GM23338 (cell line): ENCODE data around the gene OTOGL. TPM values are rescaled to one million over a fixed set of nuclear protein-coding genes. Genes with fewer than 3 reads are reported as not detected.
"Not testable (repeated sequence)": the region's sequence is repeated elsewhere in the genome, so short reads cannot be mapped to it uniquely, and the experiment has no call there.

ENCODE experiments used
- ATAC-seq: fragments of 200-7000 bp; cut with Tn5 transposase; 3 replicates; pipeline ENCODE4 v1.9.1; 2020
- DNase-seq: peaks from one replicate; pipeline ENCODE4 v3.0.0-alpha.2; 2015; ENCODE audit warnings: low spot score
- H2AFZ ChIP-seq: fragments of 200-600 bp; sonication (generic); 2 replicates; pipeline ENCODE4 v1.8.0; 2016; ENCODE audit warnings: antibody characterized with exemption, mild to moderate bottlenecking, moderate library complexity
- H3F3A ChIP-seq: fragments of 200-600 bp; sonication (generic); replicated peaks from 2 replicates; pipeline ENCODE4 v1.8.0; 2017; ENCODE audit warnings: antibody characterized with exemption, mixed run types, low read depth
- H3K27ac ChIP-seq: fragments of 200-600 bp; sonication (generic); 2 replicates; pipeline ENCODE4 v1.6.1; 2016; ENCODE audit warnings: low read depth
- H3K27me3 ChIP-seq: fragments of 200-600 bp; sonication (generic); 2 replicates; pipeline ENCODE4 v1.8.0; 2016; ENCODE audit warnings: mild to moderate bottlenecking, mixed run types, moderate library complexity; ENCODE audit not compliant: insufficient read depth
- H3K36me3 ChIP-seq: fragments of 200-600 bp; sonication (generic); 2 replicates; pipeline ENCODE4 v1.8.0; 2016; ENCODE audit warnings: mild to moderate bottlenecking; ENCODE audit not compliant: insufficient read depth
- H3K4me1 ChIP-seq: fragments of 200-600 bp; sonication (generic); 2 replicates; pipeline ENCODE4 v1.8.0; 2016; ENCODE audit warnings: mild to moderate bottlenecking, moderate library complexity; ENCODE audit not compliant: insufficient read depth
- H3K4me2 ChIP-seq: fragments of 200-600 bp; sonication (generic); 2 replicates; pipeline ENCODE4 v1.7.1; 2017; ENCODE audit warnings: mixed run types
- H3K4me3 ChIP-seq: fragments of 200-600 bp; sonication (generic); 2 replicates; pipeline ENCODE4 v1.6.1; 2016; ENCODE audit warnings: mixed run types
- H3K79me2 ChIP-seq: fragments of 200-600 bp; sonication (generic); replicated peaks from 2 replicates; pipeline ENCODE4 v1.8.0; 2017; ENCODE audit warnings: mild to moderate bottlenecking; ENCODE audit not compliant: insufficient read depth
- H3K9me2 ChIP-seq: fragments of 200-600 bp; sonication (generic); 2 replicates; pipeline ENCODE4 v1.8.0; 2017; ENCODE audit not compliant: insufficient read depth
- H4K20me1 ChIP-seq: fragments of 200-600 bp; sonication (generic); replicated peaks from 2 replicates; pipeline ENCODE4 v1.8.0; 2017; ENCODE audit warnings: mild to moderate bottlenecking; ENCODE audit not compliant: insufficient read depth
- H3K27ac Mint-ChIP-seq: 2 replicates; pipeline ENCODE4 v1.8.0; 2020; ENCODE audit warnings: inconsistent platforms, mild to moderate bottlenecking, moderate library complexity, mixed read lengths
- H3K27me3 Mint-ChIP-seq: 3 replicates; pipeline ENCODE4 v1.8.0; 2022; ENCODE audit warnings: low read depth, mild to moderate bottlenecking, moderate library complexity, mixed read lengths, inconsistent platforms; ENCODE audit not compliant: insufficient read depth, poor library complexity
- H3K36me3 Mint-ChIP-seq: 3 replicates; pipeline ENCODE4 v1.8.0; 2021; ENCODE audit warnings: low read depth, mild to moderate bottlenecking, inconsistent platforms, moderate library complexity, mixed read lengths
- H3K4me1 Mint-ChIP-seq: 3 replicates; pipeline ENCODE4 v1.8.0; 2020; ENCODE audit warnings: mild to moderate bottlenecking, inconsistent platforms, mixed read lengths
- H3K4me3 Mint-ChIP-seq: 3 replicates; pipeline ENCODE4 v1.8.0; 2021; ENCODE audit warnings: moderate library complexity, mild to moderate bottlenecking, inconsistent platforms, mixed read lengths
- H3K9me3 Mint-ChIP-seq: 3 replicates; pipeline ENCODE4 v1.8.0; 2020; ENCODE audit warnings: moderate library complexity, mild to moderate bottlenecking, inconsistent platforms, mixed read lengths
- CREB1 ChIP-seq: fragments of 250-450 bp; sonication (Bioruptor Pico); IDR thresholded peaks from 2 replicates; pipeline ENCODE4 v1.5.0; 2020; ENCODE audit warnings: low read depth, mild to moderate bottlenecking, moderate library complexity
- EZH2phosphoT487 ChIP-seq: fragments of 200-600 bp; sonication (generic); IDR thresholded peaks from one replicate; pipeline ENCODE4 v1.8.1; 2018; ENCODE audit warnings: antibody characterized with exemption; ENCODE audit not compliant: unreplicated experiment
- NANOG ChIP-seq: IDR thresholded peaks from 2 replicates; pipeline ENCODE4 v1.6.1; 2016; ENCODE audit warnings: antibody characterized with exemption, borderline replicate concordance
- POLR2AphosphoS5 ChIP-seq: IDR thresholded peaks from 2 replicates; pipeline ENCODE4 v1.6.1; 2016; ENCODE audit warnings: antibody characterized with exemption, low read depth
- STAT1 ChIP-seq: IDR thresholded peaks from one replicate; pipeline ENCODE4 v1.6.1; 2016; ENCODE audit warnings: antibody characterized with exemption; ENCODE audit not compliant: unreplicated experiment
- ZNF331 ChIP-seq: fragments of 250-450 bp; sonication (Bioruptor Pico); IDR thresholded peaks from 2 replicates; pipeline ENCODE4 v1.5.0; 2020; ENCODE audit warnings: low read depth, mild to moderate bottlenecking, moderate library complexity
- polyA plus RNA-seq: library from polyadenylated mRNA; unstranded; fragments of >200 nt; fragmentation: Nextera tagmentation; extraction: Ambion mirVana; gene quantifications from 2 replicates; pipeline ENCODE4 v1.2.1, GENCODE V29; 2016
- total RNA-seq: library from RNA; depleted of rRNA; stranded (reverse); fragments of >200 nt; shearing (Covaris generic); gene quantifications from 2 replicates; pipeline ENCODE4 v1.2.3, GENCODE V29; 2014
- TF ChIP-seq, protein P1 (sequence below): fragments of 250-450 bp; sonication (Bioruptor Pico); IDR thresholded peaks from 2 replicates; pipeline ENCODE4 v1.5.0; 2020; ENCODE audit warnings: mild to moderate bottlenecking, moderate library complexity
- TF ChIP-seq, protein P2 (sequence below): IDR thresholded peaks from one replicate; pipeline ENCODE4 v1.6.1; 2018; ENCODE audit warnings: antibody characterized with exemption; ENCODE audit not compliant: unreplicated experiment

Gene OTOGL
- total and polyA plus RNA-seq, 2 experiments from 2014 or later = 0.36 to 0.66 TPM

DNA sequence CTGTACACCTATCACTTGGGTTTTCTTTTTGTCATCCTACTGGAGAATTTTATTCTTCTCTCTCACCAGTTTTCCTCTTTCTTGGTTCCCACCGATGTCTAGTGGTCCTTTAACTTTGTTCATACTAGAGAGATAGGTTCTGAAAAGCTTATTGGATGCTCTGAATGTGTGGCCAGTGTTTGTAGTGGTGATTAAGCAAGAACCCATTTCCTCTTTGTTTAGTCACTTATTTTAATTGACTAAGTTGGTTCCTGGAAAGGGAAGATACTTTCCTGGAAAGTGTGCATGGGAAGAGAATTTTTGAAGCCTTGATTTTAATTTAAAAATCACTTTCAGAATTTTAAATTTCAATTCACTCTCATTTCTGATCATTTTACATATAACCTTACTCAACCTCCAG is 127.2 kb downstream of the OTOGL start:
- no peak for DNase-seq
- Mint-ChIP-seq H3K27ac (no peak overlapping the region), H3K36me3 (no peaks in the 10 kb centered on the region), H3K4me3 (no peak overlapping the region), H3K4me1 (peaks cover 20% of the 10 kb centered on the region), H3K27me3 (no peaks in the 10 kb centered on the region), H3K9me3 (no peaks in the 10 kb centered on the region)
- H3K27me3 ChIP-seq = no peaks in the 10 kb centered on the region
- no peak overlapping the region for H3K4me2 ChIP-seq
- no peak overlapping the region for H3K27ac ChIP-seq
- H3K79me2 ChIP-seq = no peaks in the 10 kb centered on the region
- H3K36me3 ChIP-seq = no peaks in the 10 kb centered on the region
- H3K9me2 ChIP-seq = no peaks in the 10 kb centered on the region
- TF ChIP-seq POLR2AphosphoS5 (no peak), STAT1 (no peak), EZH2phosphoT487 (no peak), NANOG (no peak), CREB1 (CRISPR knock-in tag) (no peak), ZNF331 (CRISPR knock-in tag) (no peak)
- TF ChIP-seq, protein P1, sequence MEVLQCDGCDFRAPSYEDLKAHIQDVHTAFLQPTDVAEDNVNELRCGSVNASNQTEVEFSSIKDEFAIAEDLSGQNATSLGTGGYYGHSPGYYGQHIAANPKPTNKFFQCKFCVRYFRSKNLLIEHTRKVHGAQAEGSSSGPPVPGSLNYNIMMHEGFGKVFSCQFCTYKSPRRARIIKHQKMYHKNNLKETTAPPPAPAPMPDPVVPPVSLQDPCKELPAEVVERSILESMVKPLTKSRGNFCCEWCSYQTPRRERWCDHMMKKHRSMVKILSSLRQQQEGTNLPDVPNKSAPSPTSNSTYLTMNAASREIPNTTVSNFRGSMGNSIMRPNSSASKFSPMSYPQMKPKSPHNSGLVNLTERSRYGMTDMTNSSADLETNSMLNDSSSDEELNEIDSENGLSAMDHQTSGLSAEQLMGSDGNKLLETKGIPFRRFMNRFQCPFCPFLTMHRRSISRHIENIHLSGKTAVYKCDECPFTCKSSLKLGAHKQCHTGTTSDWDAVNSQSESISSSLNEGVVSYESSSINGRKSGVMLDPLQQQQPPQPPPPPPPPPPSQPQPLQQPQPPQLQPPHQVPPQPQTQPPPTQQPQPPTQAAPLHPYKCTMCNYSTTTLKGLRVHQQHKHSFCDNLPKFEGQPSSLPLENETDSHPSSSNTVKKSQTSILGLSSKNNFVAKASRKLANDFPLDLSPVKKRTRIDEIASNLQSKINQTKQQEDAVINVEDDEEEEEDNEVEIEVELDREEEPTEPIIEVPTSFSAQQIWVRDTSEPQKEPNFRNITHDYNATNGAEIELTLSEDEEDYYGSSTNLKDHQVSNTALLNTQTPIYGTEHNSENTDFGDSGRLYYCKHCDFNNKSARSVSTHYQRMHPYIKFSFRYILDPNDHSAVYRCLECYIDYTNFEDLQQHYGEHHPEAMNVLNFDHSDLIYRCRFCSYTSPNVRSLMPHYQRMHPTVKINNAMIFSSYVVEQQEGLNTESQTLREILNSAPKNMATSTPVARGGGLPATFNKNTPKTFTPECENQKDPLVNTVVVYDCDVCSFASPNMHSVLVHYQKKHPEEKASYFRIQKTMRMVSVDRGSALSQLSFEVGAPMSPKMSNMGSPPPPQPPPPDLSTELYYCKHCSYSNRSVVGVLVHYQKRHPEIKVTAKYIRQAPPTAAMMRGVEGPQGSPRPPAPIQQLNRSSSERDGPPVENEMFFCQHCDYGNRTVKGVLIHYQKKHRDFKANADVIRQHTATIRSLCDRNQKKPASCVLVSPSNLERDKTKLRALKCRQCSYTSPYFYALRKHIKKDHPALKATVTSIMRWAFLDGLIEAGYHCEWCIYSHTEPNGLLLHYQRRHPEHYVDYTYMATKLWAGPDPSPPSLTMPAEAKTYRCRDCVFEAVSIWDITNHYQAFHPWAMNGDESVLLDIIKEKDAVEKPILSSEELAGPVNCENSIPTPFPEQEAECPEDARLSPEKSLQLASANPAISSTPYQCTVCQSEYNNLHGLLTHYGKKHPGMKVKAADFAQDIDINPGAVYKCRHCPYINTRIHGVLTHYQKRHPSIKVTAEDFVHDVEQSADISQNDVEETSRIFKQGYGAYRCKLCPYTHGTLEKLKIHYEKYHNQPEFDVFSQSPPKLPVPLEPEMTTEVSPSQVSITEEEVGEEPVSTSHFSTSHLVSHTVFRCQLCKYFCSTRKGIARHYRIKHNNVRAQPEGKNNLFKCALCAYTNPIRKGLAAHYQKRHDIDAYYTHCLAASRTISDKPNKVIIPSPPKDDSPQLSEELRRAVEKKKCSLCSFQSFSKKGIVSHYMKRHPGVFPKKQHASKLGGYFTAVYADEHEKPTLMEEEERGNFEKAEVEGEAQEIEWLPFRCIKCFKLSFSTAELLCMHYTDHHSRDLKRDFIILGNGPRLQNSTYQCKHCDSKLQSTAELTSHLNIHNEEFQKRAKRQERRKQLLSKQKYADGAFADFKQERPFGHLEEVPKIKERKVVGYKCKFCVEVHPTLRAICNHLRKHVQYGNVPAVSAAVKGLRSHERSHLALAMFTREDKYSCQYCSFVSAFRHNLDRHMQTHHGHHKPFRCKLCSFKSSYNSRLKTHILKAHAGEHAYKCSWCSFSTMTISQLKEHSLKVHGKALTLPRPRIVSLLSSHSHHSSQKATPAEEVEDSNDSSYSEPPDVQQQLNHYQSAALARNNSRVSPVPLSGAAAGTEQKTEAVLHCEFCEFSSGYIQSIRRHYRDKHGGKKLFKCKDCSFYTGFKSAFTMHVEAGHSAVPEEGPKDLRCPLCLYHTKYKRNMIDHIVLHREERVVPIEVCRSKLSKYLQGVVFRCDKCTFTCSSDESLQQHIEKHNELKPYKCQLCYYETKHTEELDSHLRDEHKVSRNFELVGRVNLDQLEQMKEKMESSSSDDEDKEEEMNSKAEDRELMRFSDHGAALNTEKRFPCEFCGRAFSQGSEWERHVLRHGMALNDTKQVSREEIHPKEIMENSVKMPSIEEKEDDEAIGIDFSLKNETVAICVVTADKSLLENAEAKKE (CRISPR knock-in tag) = no peak
- TF ChIP-seq, protein P2, sequence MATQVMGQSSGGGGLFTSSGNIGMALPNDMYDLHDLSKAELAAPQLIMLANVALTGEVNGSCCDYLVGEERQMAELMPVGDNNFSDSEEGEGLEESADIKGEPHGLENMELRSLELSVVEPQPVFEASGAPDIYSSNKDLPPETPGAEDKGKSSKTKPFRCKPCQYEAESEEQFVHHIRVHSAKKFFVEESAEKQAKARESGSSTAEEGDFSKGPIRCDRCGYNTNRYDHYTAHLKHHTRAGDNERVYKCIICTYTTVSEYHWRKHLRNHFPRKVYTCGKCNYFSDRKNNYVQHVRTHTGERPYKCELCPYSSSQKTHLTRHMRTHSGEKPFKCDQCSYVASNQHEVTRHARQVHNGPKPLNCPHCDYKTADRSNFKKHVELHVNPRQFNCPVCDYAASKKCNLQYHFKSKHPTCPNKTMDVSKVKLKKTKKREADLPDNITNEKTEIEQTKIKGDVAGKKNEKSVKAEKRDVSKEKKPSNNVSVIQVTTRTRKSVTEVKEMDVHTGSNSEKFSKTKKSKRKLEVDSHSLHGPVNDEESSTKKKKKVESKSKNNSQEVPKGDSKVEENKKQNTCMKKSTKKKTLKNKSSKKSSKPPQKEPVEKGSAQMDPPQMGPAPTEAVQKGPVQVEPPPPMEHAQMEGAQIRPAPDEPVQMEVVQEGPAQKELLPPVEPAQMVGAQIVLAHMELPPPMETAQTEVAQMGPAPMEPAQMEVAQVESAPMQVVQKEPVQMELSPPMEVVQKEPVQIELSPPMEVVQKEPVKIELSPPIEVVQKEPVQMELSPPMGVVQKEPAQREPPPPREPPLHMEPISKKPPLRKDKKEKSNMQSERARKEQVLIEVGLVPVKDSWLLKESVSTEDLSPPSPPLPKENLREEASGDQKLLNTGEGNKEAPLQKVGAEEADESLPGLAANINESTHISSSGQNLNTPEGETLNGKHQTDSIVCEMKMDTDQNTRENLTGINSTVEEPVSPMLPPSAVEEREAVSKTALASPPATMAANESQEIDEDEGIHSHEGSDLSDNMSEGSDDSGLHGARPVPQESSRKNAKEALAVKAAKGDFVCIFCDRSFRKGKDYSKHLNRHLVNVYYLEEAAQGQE = no peak
- H3K4me1 ChIP-seq = peaks cover 13% of the 10 kb centered on the region
- no peak overlapping the region for H2AFZ ChIP-seq
- H3K4me3 ChIP-seq = no peak overlapping the region
- no peak for ATAC-seq
- no peaks in the 10 kb centered on the region for H3F3A ChIP-seq
- no peaks in the 10 kb centered on the region; the same call in 1 of the 2 replicates for H4K20me1 ChIP-seq

DNA sequence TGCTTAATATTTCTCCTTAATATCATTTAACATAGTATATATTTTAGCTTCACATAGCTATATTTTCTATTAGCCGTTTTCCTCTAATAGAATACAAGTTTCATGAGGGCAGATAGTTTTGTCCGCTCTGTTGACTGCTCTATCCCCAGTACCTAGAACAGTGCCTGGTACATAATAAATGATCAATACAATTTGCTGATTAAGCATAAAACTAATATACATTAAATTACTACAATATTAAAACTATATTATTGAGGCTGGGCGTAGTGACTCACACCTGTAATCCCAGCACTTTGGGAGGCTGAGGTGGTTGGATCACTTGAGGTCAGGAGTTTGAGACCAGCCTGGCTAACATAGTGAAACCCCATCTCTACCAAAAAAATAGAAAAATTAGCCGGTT is 128.6 kb downstream of the OTOGL start:
- not testable (repeated sequence) for H3K27ac ChIP-seq

More for the DNA sequence above, 128.6 kb downstream of the OTOGL start:
- peaks cover 20% of the 10 kb centered on the region for H3K4me1 Mint-ChIP-seq
- H3K4me3 Mint-ChIP-seq, H3K9me3 Mint-ChIP-seq, H3K36me3 Mint-ChIP-seq, DNase-seq, H3K79me2 ChIP-seq, H3K27ac Mint-ChIP-seq, H3K36me3 ChIP-seq, H3F3A ChIP-seq, H3K9me2 ChIP-seq, H3K4me3 ChIP-seq, H3K4me2 ChIP-seq, ATAC-seq, H3K27me3 ChIP-seq, H2AFZ ChIP-seq, H4K20me1 ChIP-seq, H3K27me3 Mint-ChIP-seq: not testable (repeated sequence)
- peaks cover 13% of the 10 kb centered on the region for H3K4me1 ChIP-seq
